AG08395 (cell line): ENCODE results near the gene MBNL1.

Experiments used
- DNase-seq: peaks from one replicate; pipeline ENCODE4 v3.0.0; 2012; ENCODE audit warnings: mixed read lengths, low spot score

The MBNL1 gene

GRCh38 chr3:152488449-152488848 is 219.7 kb downstream of the MBNL1 start:
- DNase-seq, result no peak

GRCh38 chr3:152491922-152492321 is 223.2 kb downstream of the MBNL1 start:
- DNase-seq, result no peak

- no peak for DNase-seq
Measured at GRCh38 chr3:152496286-152496685, 227.6 kb downstream of the MBNL1 start.

GRCh38 chr3:152496716-152497115 is 228.0 kb downstream of the MBNL1 start:
- no peak for DNase-seq

GRCh38 chr3:152497457-152497856 is 228.7 kb downstream of the MBNL1 start:
- DNase-seq, result peak; percentile 11

GRCh38 chr3:152497890-152498289 is 229.2 kb downstream of the MBNL1 start:
- DNase-seq, result no peak

GRCh38 chr3:152499791-152500385 is 231.2 kb downstream of the MBNL1 start:
- no peak for DNase-seq

GRCh38 chr3:152505926-152506325 is 237.2 kb downstream of the MBNL1 start:
- DNase-seq, result no peak

- DNase-seq, result peak; percentile 4
Measured at GRCh38 chr3:152508705-152509104, 240.0 kb downstream of the MBNL1 start.

- no peak for DNase-seq
Measured at GRCh38 chr3:152511904-152512303, 243.2 kb downstream of the MBNL1 start.

- no peak for DNase-seq
Measured at GRCh38 chr3:152513301-152513960, 244.7 kb downstream of the MBNL1 start.
